Measurements from ENCODE around the gene TFDP2. TPM values are rescaled to one million over a fixed set of nuclear protein-coding genes. Genes with fewer than 3 reads are reported as not detected.
A peak's percentile ranks its signal among the peaks of the same experiment; 100 is the strongest.

The TFDP2 gene
- total and polyA plus RNA-seq, 10 of the 15 experiments (the other 5 are each of a cell fraction or from before 2014, with no cell fraction given), result 28.3 to 100 (median 49.7) TPM

DNA sequence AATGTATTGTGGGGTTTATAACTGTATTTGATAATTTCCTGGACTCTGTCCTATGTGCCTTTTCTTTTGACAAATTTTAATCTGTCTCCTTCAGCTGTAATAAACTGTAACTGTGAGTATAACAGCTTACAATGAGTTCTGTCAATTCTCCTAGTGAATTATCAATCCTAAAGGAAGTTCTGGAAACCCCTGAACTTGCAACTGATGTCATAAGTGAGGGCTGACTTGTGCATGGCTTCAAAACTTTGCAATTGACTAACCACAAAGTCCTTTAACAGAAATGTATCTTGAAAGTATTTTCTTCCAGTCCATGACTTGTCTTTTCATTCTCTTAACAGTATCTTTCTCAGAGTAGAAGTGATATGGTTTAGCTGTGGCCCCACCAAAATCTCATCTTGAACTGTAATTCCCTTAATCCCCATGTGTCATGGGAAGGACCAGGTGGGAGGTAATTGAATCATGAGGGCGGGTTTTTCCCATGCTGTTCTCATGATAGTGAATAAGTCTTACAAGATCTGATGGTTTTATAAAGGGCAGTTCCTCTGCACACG, 108.3 kb downstream of the TFDP2 start:
- no TSS peak for BruUV-seq (replicated peaks)
- Histone ChIP-seq H3K4me2 (ENCODE audit: control insufficient read depth, insufficient read depth) (no peak overlapping the region), H3K36me3 (ENCODE audit: control insufficient read depth in 2 of 2, insufficient read depth in 2 of 2, low read length in 1 of 2) (no peaks in the 10 kb centered on the region), H3K9ac (ENCODE audit: control insufficient read depth, insufficient read depth, low read length) (no peak overlapping the region), H3K9me3 (replicated peaks; ENCODE audit: control insufficient read depth, insufficient read depth, low read length) (no peaks in the 10 kb centered on the region), H3K79me2 (ENCODE audit: control insufficient read depth, insufficient read depth, low read length) (no peaks in the 10 kb centered on the region), H3K27ac (ENCODE audit: control insufficient read depth, insufficient read depth) (no peak overlapping the region), H3K4me1 (ENCODE audit: control insufficient read depth, insufficient read depth, low read length) (no peaks in the 10 kb centered on the region), H2AFZ (ENCODE audit: control insufficient read depth, low read depth, low read length) (no peak overlapping the region), H3K27me3 (replicated peaks in 1 of 2; ENCODE audit: control insufficient read depth in 2 of 2, insufficient read depth in 2 of 2, low read length in 1 of 2) (no peaks in the 10 kb centered on the region), H3K4me3 (no peak overlapping the region), H4K20me1 (ENCODE audit: control insufficient read depth, insufficient read depth) (no peaks in the 10 kb centered on the region)
- POLR2A ChIA-PET, result interaction anchor here (1.0 kb wide), 1 partner anchor 10 kb away, joined by 3 read pairs; no protein-coding TSS in a partner anchor
- TF ChIP-seq POLR2AphosphoS5 (IDR thresholded peaks at IDR 0.05; ENCODE audit: low read length), result no peak
- TF ChIP-seq RUNX3 (IDR thresholded peaks at IDR 0.05; ENCODE audit: low read length), result peak; percentile 20; the same call in 1 of the 2 replicates
- ATAC-seq, result no peak; the same call in 2 of the 3 replicates
- no peak for FAIRE-seq
- in situ Hi-C loops (cut with MboI), result no loop called here
- SMC1A ChIA-PET (ENCODE audit: uncharacterized antibody, unreplicated experiment), result interaction anchor here (1.2 to 1.3 kb wide), 2 partner anchors 13 to 18 kb away, joined by 3 to 4 read pairs; no protein-coding TSS in a partner anchor
- DNase-seq (ENCODE audit: low read depth, low spot score), result no peak
- CTCF ChIA-PET, result no interaction called here
- 86% methylated on average over 2 of the region's 2 CpGs for WGBS (ENCODE audit: insufficient coverage, insufficient replicate concordance, low lambda C conversion rate, missing lambda C conversion rate)
- RAD21 ChIA-PET (ENCODE audit: unreplicated experiment), result no interaction called here
- intact Hi-C loops (cut with micrococcal nuclease; ENCODE audit: unreplicated experiment), result no loop called here

DNA sequence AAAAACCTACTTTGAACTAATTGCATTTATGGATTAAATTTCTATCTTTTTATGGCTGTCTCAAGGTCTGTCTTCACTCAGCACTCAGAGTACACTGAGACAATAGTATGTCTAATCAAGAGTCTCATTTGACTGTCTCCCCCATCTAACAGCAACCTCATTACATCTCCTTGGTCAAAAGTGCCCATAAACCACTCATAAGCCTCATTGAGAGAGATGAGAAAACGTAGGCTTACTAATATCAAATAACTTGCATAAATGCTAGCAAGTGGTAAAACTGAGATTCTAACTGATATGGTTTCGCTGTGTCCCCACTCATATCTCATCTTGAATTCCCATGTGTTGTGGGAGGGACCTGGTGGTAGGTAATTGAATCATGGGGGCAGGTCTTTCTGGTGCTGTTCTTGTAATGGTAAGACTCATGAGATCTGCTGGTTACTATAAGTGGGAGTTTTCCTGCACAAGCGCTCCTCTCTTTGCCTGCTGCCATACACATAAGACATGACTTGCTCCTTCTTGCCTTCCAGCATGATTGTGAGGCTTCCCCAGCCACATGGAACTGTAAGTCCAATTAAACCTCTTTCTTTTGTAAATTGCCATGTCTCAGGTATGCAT, 113.9 kb downstream of the TFDP2 start:
- ChIA-PET CTCF (interaction anchor here (1.1 kb wide), 1 partner anchor 13 kb away, joined by 3 read pairs; no protein-coding TSS in a partner anchor), RAD21 (ENCODE audit: unreplicated experiment) (no interaction called here), SMC1A (ENCODE audit: uncharacterized antibody, unreplicated experiment) (interaction anchor here (1.2 kb wide), 1 partner anchor 22 kb away, joined by 4 read pairs; no protein-coding TSS in a partner anchor), POLR2A (no interaction called here)
- no peaks in the 10 kb centered on the region for H3K36me3 ChIP-seq (ENCODE audit: control insufficient read depth in 2 of 2, insufficient read depth in 2 of 2, low read length in 1 of 2)
- BruUV-seq (replicated peaks), result no TSS peak
- H3K9ac ChIP-seq (ENCODE audit: control insufficient read depth, insufficient read depth, low read length), result no peak overlapping the region
- H4K20me1 ChIP-seq (ENCODE audit: control insufficient read depth, insufficient read depth), result no peaks in the 10 kb centered on the region
- intact Hi-C loops (cut with micrococcal nuclease; ENCODE audit: unreplicated experiment) (no loop called here), in situ Hi-C loops (cut with MboI) (no loop called here)
- H3K27ac ChIP-seq (ENCODE audit: control insufficient read depth, insufficient read depth), result no peak overlapping the region
- no peaks in the 10 kb centered on the region for H3K27me3 ChIP-seq (replicated peaks in 1 of 2; ENCODE audit: control insufficient read depth in 2 of 2, insufficient read depth in 2 of 2, low read length in 1 of 2)
- H3K4me2 ChIP-seq (ENCODE audit: control insufficient read depth, insufficient read depth), result no peak overlapping the region
- H2AFZ ChIP-seq (ENCODE audit: control insufficient read depth, low read depth, low read length), result no peak overlapping the region
- H3K9me3 ChIP-seq (replicated peaks; ENCODE audit: control insufficient read depth, insufficient read depth, low read length), result no peaks in the 10 kb centered on the region
- 14% methylated on average over 3 of the region's 3 CpGs for WGBS (ENCODE audit: insufficient coverage, insufficient replicate concordance, low lambda C conversion rate, missing lambda C conversion rate)
- no peak overlapping the region for H3K4me3 ChIP-seq
- FAIRE-seq (no peak), ATAC-seq (no peak), DNase-seq (ENCODE audit: low read depth, low spot score) (no peak)
- TF ChIP-seq, protein P1, sequence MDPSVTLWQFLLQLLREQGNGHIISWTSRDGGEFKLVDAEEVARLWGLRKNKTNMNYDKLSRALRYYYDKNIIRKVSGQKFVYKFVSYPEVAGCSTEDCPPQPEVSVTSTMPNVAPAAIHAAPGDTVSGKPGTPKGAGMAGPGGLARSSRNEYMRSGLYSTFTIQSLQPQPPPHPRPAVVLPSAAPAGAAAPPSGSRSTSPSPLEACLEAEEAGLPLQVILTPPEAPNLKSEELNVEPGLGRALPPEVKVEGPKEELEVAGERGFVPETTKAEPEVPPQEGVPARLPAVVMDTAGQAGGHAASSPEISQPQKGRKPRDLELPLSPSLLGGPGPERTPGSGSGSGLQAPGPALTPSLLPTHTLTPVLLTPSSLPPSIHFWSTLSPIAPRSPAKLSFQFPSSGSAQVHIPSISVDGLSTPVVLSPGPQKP (IDR thresholded peaks at IDR 0.05; ENCODE audit: low read depth, low read length), result no peak
- no peak for TF ChIP-seq YY1 (IDR thresholded peaks at IDR 0.05; ENCODE audit: low read depth, low read length)
- TF ChIP-seq, protein P2, sequence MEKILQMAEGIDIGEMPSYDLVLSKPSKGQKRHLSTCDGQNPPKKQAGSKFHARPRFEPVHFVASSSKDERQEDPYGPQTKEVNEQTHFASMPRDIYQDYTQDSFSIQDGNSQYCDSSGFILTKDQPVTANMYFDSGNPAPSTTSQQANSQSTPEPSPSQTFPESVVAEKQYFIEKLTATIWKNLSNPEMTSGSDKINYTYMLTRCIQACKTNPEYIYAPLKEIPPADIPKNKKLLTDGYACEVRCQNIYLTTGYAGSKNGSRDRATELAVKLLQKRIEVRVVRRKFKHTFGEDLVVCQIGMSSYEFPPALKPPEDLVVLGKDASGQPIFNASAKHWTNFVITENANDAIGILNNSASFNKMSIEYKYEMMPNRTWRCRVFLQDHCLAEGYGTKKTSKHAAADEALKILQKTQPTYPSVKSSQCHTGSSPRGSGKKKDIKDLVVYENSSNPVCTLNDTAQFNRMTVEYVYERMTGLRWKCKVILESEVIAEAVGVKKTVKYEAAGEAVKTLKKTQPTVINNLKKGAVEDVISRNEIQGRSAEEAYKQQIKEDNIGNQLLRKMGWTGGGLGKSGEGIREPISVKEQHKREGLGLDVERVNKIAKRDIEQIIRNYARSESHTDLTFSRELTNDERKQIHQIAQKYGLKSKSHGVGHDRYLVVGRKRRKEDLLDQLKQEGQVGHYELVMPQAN (conservative IDR thresholded peaks at IDR 0.05), result no peak
- no peak for TF ChIP-seq ASH2L (IDR thresholded peaks at IDR 0.05; ENCODE audit: borderline replicate concordance, low read depth)
- TF ChIP-seq, protein P3, sequence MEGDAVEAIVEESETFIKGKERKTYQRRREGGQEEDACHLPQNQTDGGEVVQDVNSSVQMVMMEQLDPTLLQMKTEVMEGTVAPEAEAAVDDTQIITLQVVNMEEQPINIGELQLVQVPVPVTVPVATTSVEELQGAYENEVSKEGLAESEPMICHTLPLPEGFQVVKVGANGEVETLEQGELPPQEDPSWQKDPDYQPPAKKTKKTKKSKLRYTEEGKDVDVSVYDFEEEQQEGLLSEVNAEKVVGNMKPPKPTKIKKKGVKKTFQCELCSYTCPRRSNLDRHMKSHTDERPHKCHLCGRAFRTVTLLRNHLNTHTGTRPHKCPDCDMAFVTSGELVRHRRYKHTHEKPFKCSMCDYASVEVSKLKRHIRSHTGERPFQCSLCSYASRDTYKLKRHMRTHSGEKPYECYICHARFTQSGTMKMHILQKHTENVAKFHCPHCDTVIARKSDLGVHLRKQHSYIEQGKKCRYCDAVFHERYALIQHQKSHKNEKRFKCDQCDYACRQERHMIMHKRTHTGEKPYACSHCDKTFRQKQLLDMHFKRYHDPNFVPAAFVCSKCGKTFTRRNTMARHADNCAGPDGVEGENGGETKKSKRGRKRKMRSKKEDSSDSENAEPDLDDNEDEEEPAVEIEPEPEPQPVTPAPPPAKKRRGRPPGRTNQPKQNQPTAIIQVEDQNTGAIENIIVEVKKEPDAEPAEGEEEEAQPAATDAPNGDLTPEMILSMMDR (IDR thresholded peaks at IDR 0.05 in 2 of 3, conservative IDR thresholded peaks at IDR 0.05 in 1 of 3; ENCODE audit: control insufficient read depth in 2 of 3, extremely low read depth in 1 of 3, insufficient read depth in 1 of 3, low read depth in 3 of 3, low read length in 3 of 3), result no peak
- no peak for TF ChIP-seq RUNX3 (IDR thresholded peaks at IDR 0.05; ENCODE audit: low read length)
- TF ChIP-seq BRCA1 (IDR thresholded peaks at IDR 0.05; ENCODE audit: low read depth, low read length), result no peak
- no peak for TF ChIP-seq FOXM1 (IDR thresholded peaks at IDR 0.05; ENCODE audit: low read depth, low read length)
- TF ChIP-seq HCFC1 (IDR thresholded peaks at IDR 0.05; ENCODE audit: low read length), result no peak
- no peak for TF ChIP-seq SIX5 (IDR thresholded peaks at IDR 0.05; ENCODE audit: low read depth, low read length, severe bottlenecking)
- no peaks in the 10 kb centered on the region for H3K79me2 ChIP-seq (ENCODE audit: control insufficient read depth, insufficient read depth, low read length)
- no peaks in the 10 kb centered on the region for H3K4me1 ChIP-seq (ENCODE audit: control insufficient read depth, insufficient read depth, low read length)
